ENCODE results near the gene SPESP1. TPM values are rescaled to one million over a fixed set of nuclear protein-coding genes. Genes with fewer than 3 reads are reported as not detected.

SPESP1 gene
- total and polyA plus RNA-seq, 2 of the 8 experiments (the other 6 are each of a cell fraction or from before 2014, with no cell fraction given) = not detected

GRCh38 chr15:68983961-68984481, 53.7 kb downstream of the SPESP1 start:
- H2BK120ac ChIP-seq (replicated peaks; ENCODE audit: low read depth, low read length) = no peak overlapping the region
- no peak overlapping the region for H2AFZ ChIP-seq (ENCODE audit: low read length)
- WGBS, 2 experiments (ENCODE audit: extremely low coverage in 1 of 2, insufficient coverage in 1 of 2, insufficient read length in 1 of 2, insufficient replicate concordance in 2 of 2, low coverage in 1 of 2, low lambda C conversion rate in 2 of 2, missing lambda C conversion rate in 1 of 2) = 81% methylated on average over 4 of the region's 4 CpGs; no CpG with 5 or more reads in 1 of the 2 experiments
- no peaks in the 10 kb centered on the region for H3K23me2 ChIP-seq (ENCODE audit: low read depth, low read length)
- H3K4me3 ChIP-seq (ENCODE audit: extremely low read depth in 1 of 4, insufficient read depth in 2 of 4, low read depth in 3 of 4, low read length in 4 of 4) = no peak overlapping the region
- H3K9me3 ChIP-seq (ENCODE audit: insufficient read depth in 2 of 2, low read depth in 1 of 2, low read length in 1 of 2) = peaks cover 2 to 7% of the 10 kb centered on the region in 2 experiments; a peak in 1 of 4 replicates
- H2BK20ac ChIP-seq (ENCODE audit: low read length) = no peak overlapping the region
- ChIA-PET CTCF (ENCODE audit: partially characterized antibody) (interaction anchor here (0.7 to 0.9 kb wide), 2 partner anchors 13 to 47 kb away, joined by 3 to 5 read pairs; no protein-coding TSS in a partner anchor), POLR2A (ENCODE audit: partially characterized antibody) (no interaction called here)
- H2BK12ac ChIP-seq (ENCODE audit: low read depth, low read length) = no peak overlapping the region
- H3K23ac ChIP-seq (ENCODE audit: insufficient read length) = no peak overlapping the region
- H4K20me1 ChIP-seq (replicated peaks in 1 of 2; ENCODE audit: control insufficient read depth in 1 of 2, insufficient read depth in 2 of 2, low read length in 2 of 2) = no peaks in the 10 kb centered on the region
- no peak overlapping the region for H3K56ac ChIP-seq (replicated peaks; ENCODE audit: insufficient read length, low read depth, low read length)
- H3K27me3 ChIP-seq (replicated peaks in 1 of 4; ENCODE audit: control insufficient read depth in 3 of 4, extremely low read depth in 1 of 4, insufficient read depth in 3 of 4, low read length in 3 of 4) = no peaks in the 10 kb centered on the region
- H3K4me1 ChIP-seq (replicated peaks in 1 of 4; ENCODE audit: control insufficient read depth in 3 of 4, insufficient read depth in 4 of 4, low read length in 3 of 4) = no peaks in the 10 kb centered on the region
- no peak for FAIRE-seq
- no peak overlapping the region for H4K8ac ChIP-seq (ENCODE audit: extremely low read depth, insufficient read depth, low read length)
- H3K9ac ChIP-seq (replicated peaks in 1 of 4; ENCODE audit: extremely low read depth in 1 of 4, low read depth in 3 of 4, low read length in 3 of 4) = no peak overlapping the region
- H2BK5ac ChIP-seq (ENCODE audit: low read depth, low read length) = no peak overlapping the region
- H3K4me2 ChIP-seq (ENCODE audit: insufficient read depth in 1 of 2, low read depth in 2 of 2, low read length in 2 of 2) = no peak overlapping the region
- no peak overlapping the region for H3K27ac ChIP-seq (ENCODE audit: low read depth, low read length)
- no peak overlapping the region for H3K18ac ChIP-seq (ENCODE audit: extremely low read depth, low read length)
- no peak overlapping the region for H3K4ac ChIP-seq (replicated peaks; ENCODE audit: insufficient read length, low read depth, low read length)
- no peak overlapping the region for H2AK5ac ChIP-seq (ENCODE audit: low read depth, low read length)
- H4K5ac ChIP-seq (ENCODE audit: insufficient read length, low read depth, low read length) = no peak overlapping the region
- H3K79me2 ChIP-seq (ENCODE audit: control insufficient read depth in 1 of 2, insufficient read depth in 2 of 2, low read length in 2 of 2) = no peaks in the 10 kb centered on the region
- H3K14ac ChIP-seq (ENCODE audit: insufficient read length) = no peak overlapping the region
- no peak overlapping the region for H4K91ac ChIP-seq (replicated peaks; ENCODE audit: insufficient read length, low read length)
- no peaks in the 10 kb centered on the region for H3K36me3 ChIP-seq (ENCODE audit: control insufficient read depth in 2 of 4, insufficient read depth in 4 of 4, low read length in 3 of 4)
- H2BK15ac ChIP-seq (ENCODE audit: low read length) = no peak overlapping the region
- DNase-seq (ENCODE audit: low read depth in 1 of 2, low spot score in 2 of 2) = no peak
- H3K79me1 ChIP-seq (ENCODE audit: low read depth, low read length) = no peaks in the 10 kb centered on the region
- TF ChIP-seq FOSL1 (IDR thresholded peaks at IDR 0.05; ENCODE audit: insufficient read depth, low read depth, low read length) = no peak
- no peak for TF ChIP-seq SP1 (IDR thresholded peaks at IDR 0.05; ENCODE audit: low read depth, low read length)
- TF ChIP-seq KDM1A (IDR thresholded peaks at IDR 0.05; ENCODE audit: borderline replicate concordance, low read length) = no peak
- no peak for TF ChIP-seq RFX5 (IDR thresholded peaks at IDR 0.05; ENCODE audit: borderline replicate concordance, low read depth, low read length)
- TF ChIP-seq CTBP2 (IDR thresholded peaks at IDR 0.05; ENCODE audit: borderline replicate concordance, insufficient read depth, insufficient read length, low read length) = no peak
- TF ChIP-seq SUZ12 (IDR thresholded peaks at IDR 0.05; ENCODE audit: low read length) = no peak
- TF ChIP-seq SAP30 (IDR thresholded peaks at IDR 0.05; ENCODE audit: insufficient read depth, insufficient replicate concordance, low read length) = no peak
- no peak for TF ChIP-seq RXRA (IDR thresholded peaks at IDR 0.05; ENCODE audit: insufficient read depth, low read depth, low read length)
- no peak for TF ChIP-seq BRCA1 (IDR thresholded peaks at IDR 0.05; ENCODE audit: low read depth, low read length)
- no peak for TF ChIP-seq POLR2A (IDR thresholded peaks at IDR 0.05; ENCODE audit: control extremely low read depth in 1 of 2, low read depth in 2 of 2, low read length in 2 of 2)
- TF ChIP-seq CBX5 (IDR thresholded peaks at IDR 0.05; ENCODE audit: low read depth, low read length) = no peak
- TF ChIP-seq POLR2AphosphoS5 (IDR thresholded peaks at IDR 0.05; ENCODE audit: low read depth, low read length) = no peak
- no peak for TF ChIP-seq JUN (IDR thresholded peaks at IDR 0.05; ENCODE audit: low read depth, low read length)
- no peak for TF ChIP-seq CBX8 (IDR thresholded peaks at IDR 0.05; ENCODE audit: borderline replicate concordance, low read depth, low read length)
- no peak for TF ChIP-seq SRF (IDR thresholded peaks at IDR 0.05; ENCODE audit: low read depth, low read length)
